GM18951 (cell line): ENCODE results near the gene SERPINA5.

ENCODE experiments used
- POLR2A ChIP-seq: IDR thresholded peaks from 4 replicates; pipeline ENCODE4 v1.6.1; 2011; ENCODE audit warnings: mild to moderate bottlenecking; ENCODE audit not compliant: insufficient read length, insufficient read depth; ENCODE audit errors: extremely low read depth
- in situ Hi-C: fragments of 300-500 bp; cut with MboI; formaldehyde crosslinking; loops from one replicate; pipeline ENCODE4 v1.12.0; 2022; ENCODE audit warnings: low sequenced_read_pairs, mixed read lengths, inconsistent platforms; ENCODE audit not compliant: unreplicated experiment

Gene SERPINA5

DNA sequence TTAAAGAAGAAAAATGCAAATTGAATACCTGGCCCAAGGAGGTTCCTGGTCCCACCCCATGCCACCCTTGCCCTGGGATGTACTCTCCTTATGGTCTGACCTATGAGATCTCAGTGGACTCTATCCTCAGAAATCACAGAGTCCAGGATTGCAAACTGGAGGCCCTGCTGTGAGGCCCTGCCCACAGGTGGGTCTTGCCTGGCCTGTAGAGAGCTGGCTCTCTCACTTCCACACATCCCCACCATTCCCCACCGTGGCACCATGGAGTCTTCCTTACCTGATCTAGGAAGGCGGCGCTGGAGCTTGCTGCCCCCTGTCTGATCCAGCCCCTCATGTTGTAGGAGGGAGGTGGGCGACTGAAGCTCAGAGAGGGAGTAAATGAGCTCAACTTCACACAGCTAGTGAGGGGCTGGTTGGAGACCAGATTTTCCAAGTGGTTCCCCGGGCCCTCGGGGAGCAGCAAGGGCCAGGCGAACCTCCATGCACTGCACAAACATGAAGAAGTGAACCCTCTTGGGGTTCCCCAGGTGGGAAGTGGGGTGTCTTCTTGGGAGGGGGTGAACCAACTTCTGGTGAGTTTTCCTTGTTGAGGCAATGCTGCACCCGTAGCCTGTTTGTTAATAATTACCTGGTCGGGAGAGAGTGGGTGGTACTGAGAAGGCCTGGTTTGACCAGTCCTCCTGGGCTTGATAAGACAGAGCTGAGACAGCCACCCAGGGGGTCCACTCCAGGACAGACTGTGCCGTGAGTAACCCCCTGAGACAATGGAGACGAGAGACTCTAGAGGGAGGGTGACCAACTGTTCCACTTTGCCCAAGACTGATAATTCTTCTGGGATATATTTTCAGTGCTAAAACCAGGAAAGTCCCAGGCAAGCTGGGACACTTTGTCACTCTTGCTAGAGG is 20.2 kb upstream of the SERPINA5 start, which contains the start of gene SERPINA4:
Gene SERPINA4 (plus strand): TSS at position 692 of the 905 bp plus-strand sequence. CDS start 2,041 bp downstream, outside the sequence.
- in situ Hi-C loops = no loop called here
- TF ChIP-seq POLR2A = no peak

DNA sequence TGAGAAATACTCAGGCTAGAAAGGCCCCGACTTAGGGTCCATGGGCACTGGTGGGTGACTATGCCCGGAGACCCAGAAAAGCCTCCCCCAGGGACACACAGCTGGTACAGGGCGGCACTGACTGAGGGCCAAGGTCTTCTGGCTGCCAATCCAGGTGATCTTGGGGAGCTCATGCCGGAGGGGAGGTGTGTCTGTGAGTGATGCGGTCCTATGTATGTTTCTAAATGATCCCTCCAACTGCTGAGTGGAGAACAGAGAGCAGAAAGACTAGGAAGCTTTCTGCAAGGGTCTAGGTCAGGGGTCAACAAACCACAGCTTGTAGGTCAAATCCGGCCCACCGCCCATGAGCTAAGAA is 19.6 kb upstream of the SERPINA5 start:
- in situ Hi-C loops = no loop called here
- TF ChIP-seq POLR2A = no peak

DNA sequence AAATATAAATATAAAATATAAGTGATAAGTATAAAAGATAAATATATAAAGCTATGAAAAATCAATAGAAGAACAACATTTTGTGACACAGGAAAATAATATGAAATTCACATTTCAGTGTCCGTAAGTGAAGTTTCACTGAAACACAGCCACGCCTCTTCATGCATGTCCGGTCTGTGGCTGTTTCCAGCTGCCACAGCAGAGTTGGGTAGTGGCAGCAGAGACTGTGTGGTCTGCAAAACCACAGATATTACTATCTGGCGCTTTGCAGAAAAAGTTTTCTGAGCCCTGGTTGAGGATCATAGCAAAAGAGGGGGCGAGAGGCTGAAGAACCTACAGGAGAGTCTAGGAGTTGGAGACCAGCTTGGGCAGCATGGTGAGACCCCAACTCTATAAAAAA is 19.2 kb upstream of the SERPINA5 start:
- TF ChIP-seq POLR2A = no peak
- in situ Hi-C loops = no loop called here

DNA sequence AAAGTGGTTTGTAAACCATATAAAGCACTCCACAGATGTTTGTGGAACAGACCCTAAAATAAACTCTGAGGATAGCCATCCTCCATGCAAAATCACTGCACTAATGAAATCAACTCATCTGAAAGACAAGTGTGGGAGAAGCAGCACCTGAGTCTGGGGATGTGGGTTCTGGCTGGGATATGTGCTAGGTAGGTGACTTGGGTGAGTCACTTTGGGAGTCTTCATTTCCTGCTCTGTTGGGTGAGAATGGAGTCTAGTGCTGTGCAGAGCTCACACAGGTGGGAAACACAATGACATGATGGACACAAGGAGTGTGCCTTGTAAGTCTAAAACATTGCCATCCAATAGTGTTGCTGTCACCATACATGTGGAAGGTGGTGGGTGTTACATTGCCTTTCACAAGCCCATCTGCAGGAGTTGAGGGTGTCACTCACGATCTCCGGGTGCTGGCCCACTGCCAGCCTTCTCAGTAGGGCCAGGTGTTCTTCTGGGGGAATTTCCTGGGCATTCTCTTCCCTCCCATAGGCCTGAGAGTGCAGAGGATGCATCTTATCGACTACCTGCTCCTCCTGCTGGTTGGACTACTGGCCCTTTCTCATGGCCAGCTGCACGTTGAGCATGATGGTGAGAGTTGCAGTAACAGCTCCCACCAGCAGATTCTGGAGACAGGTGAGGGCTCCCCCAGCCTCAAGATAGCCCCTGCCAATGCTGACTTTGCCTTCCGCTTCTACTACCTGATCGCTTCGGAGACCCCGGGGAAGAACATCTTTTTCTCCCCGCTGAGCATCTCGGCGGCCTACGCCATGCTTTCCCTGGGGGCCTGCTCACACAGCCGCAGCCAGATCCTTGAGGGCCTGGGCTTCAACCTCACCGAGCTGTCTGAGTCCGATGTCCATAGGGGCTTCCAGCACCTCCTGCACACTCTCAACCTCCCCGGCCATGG is 18.0 kb upstream of the SERPINA5 start:
- in situ Hi-C loops = no loop called here
- no peak for TF ChIP-seq POLR2A

DNA sequence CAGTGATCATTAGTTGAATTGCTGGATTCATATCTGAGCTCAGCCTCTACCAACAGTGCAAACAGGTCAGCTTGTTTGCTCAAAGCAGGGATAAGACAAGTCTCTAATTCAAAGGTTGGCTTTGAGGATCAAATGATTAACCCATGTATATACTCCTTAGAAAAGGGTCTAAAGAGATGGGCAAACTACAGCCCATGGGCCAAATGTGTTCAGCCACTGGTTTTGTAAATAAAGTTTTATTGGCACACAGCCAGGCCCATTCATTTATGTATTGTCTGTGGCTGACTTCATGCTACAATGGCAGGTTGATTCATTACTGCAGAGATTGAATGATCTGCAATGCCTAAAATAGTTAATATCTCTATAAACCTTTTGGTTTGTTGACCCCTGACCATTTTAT is 16.8 kb upstream of the SERPINA5 start:
- no peak for TF ChIP-seq POLR2A
- in situ Hi-C loops = no loop called here

DNA sequence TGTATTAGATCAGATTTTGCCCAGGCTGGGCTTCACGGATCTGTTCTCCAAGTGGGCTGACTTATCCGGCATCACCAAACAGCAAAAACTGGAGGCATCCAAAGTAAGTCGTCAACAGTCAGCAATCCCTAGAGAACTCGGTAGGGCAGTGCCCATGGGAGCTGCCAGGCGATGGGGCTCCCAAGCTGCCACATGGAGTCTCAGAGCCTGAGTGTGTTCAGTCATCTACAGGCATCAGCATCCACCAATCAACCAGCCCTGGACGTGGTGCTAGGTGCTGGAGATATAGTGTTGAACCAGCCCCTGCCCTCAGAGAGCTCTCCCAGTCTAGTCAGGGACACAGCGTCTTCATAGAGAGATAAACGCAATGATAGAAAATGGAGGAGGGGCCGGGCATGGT is 13.0 kb upstream of the SERPINA5 start:
- in situ Hi-C loops = no loop called here
- no peak for TF ChIP-seq POLR2A

DNA sequence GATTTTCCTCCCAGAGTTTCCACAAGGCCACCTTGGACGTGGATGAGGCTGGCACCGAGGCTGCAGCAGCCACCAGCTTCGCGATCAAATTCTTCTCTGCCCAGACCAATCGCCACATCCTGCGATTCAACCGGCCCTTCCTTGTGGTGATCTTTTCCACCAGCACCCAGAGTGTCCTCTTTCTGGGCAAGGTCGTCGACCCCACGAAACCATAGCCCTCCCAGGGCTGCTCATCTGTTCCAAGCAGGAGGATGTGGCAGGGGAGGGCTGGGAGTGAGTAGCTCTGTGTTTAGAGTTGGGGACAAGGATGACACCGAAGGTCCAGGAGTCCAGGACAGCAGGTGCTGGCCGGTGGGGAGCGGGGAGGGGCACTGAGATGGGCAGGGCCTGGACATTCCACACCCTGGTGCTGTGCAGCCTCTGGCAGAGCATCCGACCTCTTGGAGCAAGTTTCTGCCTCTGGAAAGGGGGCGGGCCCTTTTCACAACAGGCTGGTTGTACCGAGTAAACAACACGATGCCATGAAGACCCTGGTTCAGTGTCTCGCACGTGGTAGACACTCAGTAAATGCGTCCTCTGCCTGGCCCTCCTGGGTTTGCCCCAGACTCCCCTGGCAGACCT is 11.7 kb upstream of the SERPINA5 start:
- TF ChIP-seq POLR2A = no peak
- in situ Hi-C loops = no loop called here

DNA sequence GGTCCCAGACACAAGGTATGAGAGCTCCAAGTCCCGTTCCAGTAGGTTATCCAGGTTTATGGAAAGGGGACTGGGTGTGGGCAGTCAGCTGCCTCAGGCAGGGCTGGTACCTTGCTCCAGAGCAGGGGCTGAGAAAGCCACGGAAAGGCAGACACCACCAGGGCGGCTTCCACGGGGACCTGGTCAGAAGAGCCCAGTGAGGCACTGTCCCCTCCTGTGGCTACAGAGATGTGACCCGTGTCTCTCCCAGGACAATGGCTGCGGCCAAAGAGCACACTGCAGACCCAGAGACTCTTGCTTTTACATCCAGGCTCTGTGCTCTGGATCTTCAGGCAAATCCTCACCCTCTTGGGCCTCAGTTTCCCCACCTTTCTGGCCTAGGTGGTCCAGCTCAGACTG is 11.2 kb upstream of the SERPINA5 start:
- in situ Hi-C loops = no loop called here
- TF ChIP-seq POLR2A = no peak

DNA sequence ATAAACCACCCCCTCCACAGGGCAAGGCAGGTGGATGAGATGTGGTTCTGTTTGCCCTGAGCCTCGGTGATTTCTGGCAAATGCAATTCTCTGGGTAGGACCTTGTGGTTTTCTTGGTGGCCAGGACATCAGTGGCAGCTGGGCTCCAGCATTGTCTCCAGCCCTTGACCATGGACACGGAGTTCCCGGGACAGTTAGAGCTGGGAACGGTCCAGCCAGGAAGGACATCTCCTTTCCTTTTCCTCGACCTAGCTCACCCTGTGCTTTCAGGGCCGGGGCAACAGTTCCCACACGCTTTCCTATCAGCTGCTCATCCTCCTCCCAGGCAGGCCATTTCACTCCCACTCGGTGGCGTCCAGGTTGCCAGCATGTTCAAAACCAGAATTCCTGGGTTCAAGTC is 10.8 kb upstream of the SERPINA5 start:
- in situ Hi-C loops = no loop called here
- no peak for TF ChIP-seq POLR2A

DNA sequence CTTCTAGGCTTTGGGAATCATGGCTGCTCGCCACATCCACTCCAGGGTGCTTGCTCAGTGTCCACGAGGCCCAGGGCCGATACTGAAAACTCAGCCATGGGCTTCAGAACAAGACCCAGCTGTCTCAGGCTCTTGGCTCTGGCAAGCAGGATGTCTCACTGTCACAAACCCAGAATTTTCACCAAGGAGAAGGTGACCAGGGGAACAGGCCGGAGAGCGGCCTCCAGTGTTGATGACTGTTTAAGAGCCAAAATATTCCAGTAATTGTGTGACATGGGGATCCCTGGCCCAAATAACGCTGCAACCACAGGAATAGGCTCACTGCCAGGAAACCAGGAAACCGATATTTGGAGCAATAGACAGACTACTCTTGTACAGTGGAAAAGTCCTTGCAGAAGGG is 9.8 kb upstream of the SERPINA5 start:
- TF ChIP-seq POLR2A = no peak
- in situ Hi-C loops = no loop called here

DNA sequence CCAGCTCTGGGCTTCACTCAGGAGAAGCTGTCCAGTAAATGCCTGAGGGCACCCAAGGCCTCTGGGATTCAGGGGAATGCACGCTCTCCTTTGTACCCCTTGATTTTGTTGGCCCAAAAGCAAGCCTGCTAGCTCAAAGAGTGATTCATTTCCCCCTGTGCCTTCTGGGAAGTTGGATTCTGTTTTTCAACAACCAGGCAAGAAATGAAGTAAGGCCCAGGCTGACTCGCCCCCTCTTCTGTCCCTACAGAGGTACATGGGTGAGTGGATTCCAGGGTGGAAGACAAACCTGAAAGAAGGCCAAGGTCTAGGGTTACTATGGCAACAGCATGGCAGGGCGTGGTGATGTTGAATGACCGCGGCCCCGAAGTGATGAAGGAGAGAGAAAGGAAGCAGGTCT is 9.3 kb upstream of the SERPINA5 start:
- in situ Hi-C loops = no loop called here
- no peak for TF ChIP-seq POLR2A

DNA sequence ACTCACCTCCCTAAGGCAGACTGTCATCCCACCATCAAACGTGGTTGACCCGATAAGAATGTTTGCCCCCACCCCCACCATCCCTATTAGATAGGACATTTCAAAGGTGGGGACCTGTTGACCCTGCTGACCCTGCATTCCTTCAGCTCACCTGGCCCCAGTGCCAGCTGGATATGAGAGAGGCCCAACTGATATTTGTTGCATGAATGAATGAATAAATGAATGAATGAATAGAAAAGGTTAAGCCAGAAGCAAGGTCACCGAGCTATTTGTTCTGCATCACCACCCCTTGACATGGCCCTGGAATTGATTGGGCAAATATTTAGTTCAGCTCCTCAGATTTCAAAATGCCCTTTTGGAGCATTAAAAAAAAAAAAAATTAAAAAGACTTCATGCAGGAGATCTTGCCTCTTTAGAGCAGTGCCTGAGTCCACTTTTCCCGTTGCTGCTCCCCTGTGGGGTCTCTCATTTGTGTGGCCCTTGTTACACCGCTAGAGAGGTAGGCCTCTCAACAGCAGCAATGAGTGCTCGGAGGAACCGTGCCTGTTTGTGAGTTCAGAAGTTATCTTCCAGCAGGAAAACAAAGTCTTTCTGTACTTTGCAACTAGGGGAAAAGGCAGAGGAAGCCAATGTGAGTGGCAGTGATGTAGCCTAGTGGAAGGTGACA is 8.5 kb upstream of the SERPINA5 start:
- TF ChIP-seq POLR2A = no peak
- in situ Hi-C loops = no loop called here
